ENCODE measurements around the gene SNX5. TPM values are rescaled to one million over a fixed set of nuclear protein-coding genes. Genes with fewer than 3 reads are reported as not detected.
A peak's percentile ranks its signal among the peaks of the same experiment; 100 is the strongest.

The SNX5 gene
- total RNA-seq, 1 experiment from 2014 or later = 170 TPM

DNA sequence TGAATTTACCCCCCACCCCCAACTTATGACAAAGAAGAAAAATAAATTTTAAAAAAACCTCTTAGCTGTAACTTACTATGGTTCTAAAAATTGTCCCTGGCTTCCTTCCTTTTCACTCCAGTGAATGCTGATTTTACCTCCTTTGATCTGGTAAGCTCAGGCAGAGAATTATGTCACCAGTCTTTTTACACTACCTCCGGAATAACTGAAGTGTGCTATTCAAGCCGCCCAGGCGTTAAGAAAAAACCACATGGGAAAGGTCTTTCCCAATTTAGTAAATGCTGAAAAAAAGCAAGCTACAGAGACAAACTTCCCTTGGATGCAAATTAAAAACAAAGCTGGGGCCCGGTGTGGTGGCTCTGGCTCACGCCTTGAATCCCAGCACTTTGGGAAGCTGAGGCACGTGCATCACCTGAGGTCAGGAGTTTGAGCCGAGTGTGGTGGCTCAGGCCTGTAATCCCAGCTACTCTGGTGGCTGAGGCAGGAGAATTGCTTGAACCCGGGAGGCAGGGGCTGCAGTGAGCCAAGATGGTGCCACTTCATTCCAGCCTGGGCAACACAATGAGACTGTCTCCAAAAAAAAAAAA, 12.4 kb downstream of the SNX5 start:
- BruUV-seq (replicated peaks) = no TSS peak
- intact Hi-C loops (cut with micrococcal nuclease) = no loop called here
- no peak for TF ChIP-seq CTCF (IDR thresholded peaks at IDR 0.05; ENCODE audit: unreplicated experiment)
- H3K4me3 Mint-ChIP-seq (ENCODE audit: unreplicated experiment) = no peak overlapping the region
- H3K27ac Mint-ChIP-seq (ENCODE audit: low read depth, unreplicated experiment) = no peak overlapping the region
- peaks cover 83% of the 10 kb centered on the region for H3K36me3 Mint-ChIP-seq (ENCODE audit: insufficient read depth, unreplicated experiment)
- POLR2A ChIA-PET = interaction anchor here (0.6 to 8.7 kb wide), 4 partner anchors 9 to 39 kb away, joined by 3 to 139 read pairs (median 5); partner anchors contain the start of genes MGME1 and SNX5
- CTCF ChIA-PET = interaction anchor here (0.5 to 4.1 kb wide), 16 partner anchors 10 to 1708 kb away, joined by 3 to 56 read pairs (median 4); partner anchors contain the start of genes MGME1 and SNX5
- no peaks in the 10 kb centered on the region for H3K9me3 Mint-ChIP-seq (ENCODE audit: unreplicated experiment)
- H3K27me3 Mint-ChIP-seq (ENCODE audit: insufficient read depth, unreplicated experiment) = no peaks in the 10 kb centered on the region
- peaks cover 26% of the 10 kb centered on the region for H3K4me1 Mint-ChIP-seq (ENCODE audit: insufficient read depth, unreplicated experiment)
- no peak for DNase-seq (ENCODE audit: unreplicated experiment)

DNA sequence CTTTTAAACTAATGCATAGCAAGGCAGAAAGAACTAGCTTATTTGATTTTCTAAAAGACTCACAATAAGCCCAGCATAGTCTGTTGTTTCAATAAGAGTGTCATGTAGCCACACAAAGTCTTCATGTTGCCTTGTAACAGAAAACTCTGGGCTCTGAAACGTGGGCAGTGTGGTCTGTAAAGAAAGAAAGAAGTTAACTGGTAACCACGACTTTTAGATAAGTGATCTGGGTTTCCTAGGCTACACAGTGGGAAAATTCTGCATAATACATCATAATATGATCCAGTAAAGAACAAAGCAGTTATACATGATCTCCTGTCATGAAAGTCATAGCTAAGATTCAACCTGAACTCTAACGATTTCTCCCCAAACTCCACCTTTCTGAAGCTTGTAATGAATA, 13.3 kb downstream of the SNX5 start:
- no peak for DNase-seq (ENCODE audit: unreplicated experiment)
- no peak for TF ChIP-seq CTCF (IDR thresholded peaks at IDR 0.05; ENCODE audit: unreplicated experiment)
- Mint-ChIP-seq H3K4me1 (ENCODE audit: insufficient read depth, unreplicated experiment) (peaks cover 24% of the 10 kb centered on the region), H3K4me3 (ENCODE audit: unreplicated experiment) (no peak overlapping the region), H3K9me3 (ENCODE audit: unreplicated experiment) (no peaks in the 10 kb centered on the region), H3K36me3 (ENCODE audit: insufficient read depth, unreplicated experiment) (peaks cover 86% of the 10 kb centered on the region), H3K27ac (ENCODE audit: low read depth, unreplicated experiment) (peak overlapping the region; percentile 8), H3K27me3 (ENCODE audit: insufficient read depth, unreplicated experiment) (no peaks in the 10 kb centered on the region)
- intact Hi-C loops (cut with micrococcal nuclease) = no loop called here
- ChIA-PET CTCF (interaction anchor here (0.9 to 2.5 kb wide), 7 partner anchors 10 to 41 kb away, joined by 3 to 13 read pairs (median 6); no protein-coding TSS in a partner anchor), POLR2A (interaction anchor here (0.7 to 8.7 kb wide), 5 partner anchors 9 to 158 kb away, joined by 3 to 139 read pairs (median 3); partner anchors contain the start of genes MGME1 and SNX5)
- no TSS peak for BruUV-seq (replicated peaks)

- intact Hi-C loops (cut with micrococcal nuclease) = no loop called here
- ChIA-PET POLR2A (interaction anchor here (1.2 to 8.7 kb wide), 4 partner anchors 8 to 16 kb away, joined by 3 to 139 read pairs (median 4); partner anchors contain the start of genes MGME1 and SNX5), CTCF (interaction anchor here (0.6 to 1.7 kb wide), 2 partner anchors 11 to 596 kb away, joined by 4 to 6 read pairs; no protein-coding TSS in a partner anchor)
- peaks cover 14% of the 10 kb centered on the region for H3K4me1 Mint-ChIP-seq (ENCODE audit: insufficient read depth, unreplicated experiment)
- peaks cover 95% of the 10 kb centered on the region for H3K36me3 Mint-ChIP-seq (ENCODE audit: insufficient read depth, unreplicated experiment)
- H3K27ac Mint-ChIP-seq (ENCODE audit: low read depth, unreplicated experiment) = no peak overlapping the region
- no peak overlapping the region for H3K4me3 Mint-ChIP-seq (ENCODE audit: unreplicated experiment)
- DNase-seq (ENCODE audit: unreplicated experiment) = no peak
- BruUV-seq (replicated peaks) = no TSS peak
- H3K27me3 Mint-ChIP-seq (ENCODE audit: insufficient read depth, unreplicated experiment) = no peaks in the 10 kb centered on the region
- no peak for TF ChIP-seq CTCF (IDR thresholded peaks at IDR 0.05; ENCODE audit: unreplicated experiment)
- no peaks in the 10 kb centered on the region for H3K9me3 Mint-ChIP-seq (ENCODE audit: unreplicated experiment)
Observed at GRCh38 chr20:17953935-17954334, 14.7 kb downstream of the SNX5 start.

All from MCF 10A (cell line).